Esophagus squamous epithelium (tissue), 5 donors: Measurements from ENCODE around the gene IGFL2. TPM values are rescaled to one million over a fixed set of nuclear protein-coding genes. Genes with fewer than 3 reads are reported as not detected.
"Not testable (repeated sequence)": the region's sequence is repeated elsewhere in the genome, so short reads cannot be mapped to it uniquely, and the experiment has no call there.

Experiments
- DNase-seq: peaks from one replicate; lab custom pipeline; 2025; lab: John Stamatoyannopoulos, UW
- H3K27ac ChIP-seq, 4 donors: fragments of 200-600 bp; sonication (generic); one replicate each; pipeline ENCODE4 v1.5.1; 2016 to 2019; ENCODE audit warnings: mild to moderate bottlenecking in 1 of 4
- H3K27me3 ChIP-seq, 4 donors: fragments of 200-600 bp; sonication (generic); 1 replicate in 3 of 4; 2 replicates in 1 of 4; pipeline versions ENCODE4 v1.5.1 to v1.6.0; 2017 to 2021; ENCODE audit warnings: antibody characterized with exemption in 1 of 4
- H3K36me3 ChIP-seq, 3 donors: fragments of 200-600 bp; sonication (generic); one replicate each; pipeline ENCODE4 v1.5.1; 2016 to 2019
- H3K4me1 ChIP-seq, 3 donors: fragments of 200-600 bp; sonication (generic); one replicate each; pipeline ENCODE4 v1.5.1; 2017 to 2019
- H3K4me3 ChIP-seq, 4 donors: fragments of 200-600 bp; sonication (generic); 1 replicate in 3 of 4; 2 replicates in 1 of 4; pipeline ENCODE4 v1.5.1; 2016 to 2019; ENCODE audit warnings: mild to moderate bottlenecking in 2 of 4, moderate library complexity in 1 of 4
- H3K9me3 ChIP-seq, 3 donors: fragments of 200-600 bp; sonication (generic); one replicate each; pipeline ENCODE4 v1.5.1; 2016 to 2019
- POLR2A ChIP-seq, 4 donors: fragments of 450-650 bp; IDR thresholded peaks; one replicate each; pipeline ENCODE4 v1.6.1; 2017; ENCODE audit warnings: antibody characterized with exemption in 4 of 4, mild to moderate bottlenecking in 4 of 4, moderate library complexity in 3 of 4
- WGBS, 2 donors: methylation state at CpG; one replicate each; pipeline ENCODE4 v1.1.5; 2018; 5-methylcytosine and 5-hydroxymethylcytosine counted together
- intact Hi-C: fragments of 100-400 bp; cut with DNase I; formaldehyde crosslinking; loops from one replicate; pipeline ENCODE4 v1.15.0; 2022
- total RNA-seq, 4 donors: library from RNA; depleted of rRNA; stranded (reverse); fragments of >200 nt; gene quantifications; one replicate each; pipeline ENCODE4 v1.1.0, GENCODE V29; 2016
- TF ChIP-seq, protein P1 (sequence below), 6 experiments: fragments of 450-650 bp in 4 of 6; fragments of 200-600 bp in 2 of 6; sonication (generic) in 2 of 6; IDR thresholded peaks; one replicate each; pipeline ENCODE4 v1.5.1; 2016 to 2019; ENCODE audit warnings: antibody characterized with exemption in 6 of 6, mild to moderate bottlenecking in 4 of 6, moderate library complexity in 4 of 6
- donor health status: DM: yes; HTN: yes; CAD: no.

IGFL2 gene
- not detected for total RNA-seq

DNA sequence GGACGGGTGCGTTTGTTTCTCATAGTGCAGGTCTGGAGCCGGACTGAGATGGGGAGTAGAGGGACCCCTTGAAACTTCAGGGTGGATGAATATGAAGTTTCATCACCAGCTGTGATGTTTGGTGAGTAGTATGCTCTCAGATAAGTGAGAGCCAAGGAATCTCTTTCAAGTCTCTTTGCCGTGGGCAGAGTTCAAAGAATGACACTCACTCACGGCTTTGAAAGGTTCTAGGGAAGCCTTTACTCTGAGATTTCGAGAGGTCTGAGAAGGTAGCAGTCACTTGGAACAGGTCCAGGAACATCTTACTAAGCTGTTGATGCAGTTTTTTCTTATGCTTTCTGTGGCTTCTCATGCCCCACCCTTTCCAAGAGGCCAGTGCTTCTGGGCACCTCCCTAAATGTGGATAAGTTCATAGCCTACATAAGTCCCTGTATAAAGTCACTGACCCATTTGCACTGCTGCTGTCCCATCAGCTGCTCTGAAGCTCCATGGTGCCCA lies at the start of gene IGFL2:
Gene IGFL2 (plus strand): TSS at position 448 of the 498 bp plus-strand sequence. CDS start 41 bp downstream, at position 489.
- H3K27ac ChIP-seq: no peak within 1 kb of the TSS
- TF ChIP-seq POLR2A (IDR thresholded peaks at IDR 0.05): no peak
- TF ChIP-seq, protein P1, sequence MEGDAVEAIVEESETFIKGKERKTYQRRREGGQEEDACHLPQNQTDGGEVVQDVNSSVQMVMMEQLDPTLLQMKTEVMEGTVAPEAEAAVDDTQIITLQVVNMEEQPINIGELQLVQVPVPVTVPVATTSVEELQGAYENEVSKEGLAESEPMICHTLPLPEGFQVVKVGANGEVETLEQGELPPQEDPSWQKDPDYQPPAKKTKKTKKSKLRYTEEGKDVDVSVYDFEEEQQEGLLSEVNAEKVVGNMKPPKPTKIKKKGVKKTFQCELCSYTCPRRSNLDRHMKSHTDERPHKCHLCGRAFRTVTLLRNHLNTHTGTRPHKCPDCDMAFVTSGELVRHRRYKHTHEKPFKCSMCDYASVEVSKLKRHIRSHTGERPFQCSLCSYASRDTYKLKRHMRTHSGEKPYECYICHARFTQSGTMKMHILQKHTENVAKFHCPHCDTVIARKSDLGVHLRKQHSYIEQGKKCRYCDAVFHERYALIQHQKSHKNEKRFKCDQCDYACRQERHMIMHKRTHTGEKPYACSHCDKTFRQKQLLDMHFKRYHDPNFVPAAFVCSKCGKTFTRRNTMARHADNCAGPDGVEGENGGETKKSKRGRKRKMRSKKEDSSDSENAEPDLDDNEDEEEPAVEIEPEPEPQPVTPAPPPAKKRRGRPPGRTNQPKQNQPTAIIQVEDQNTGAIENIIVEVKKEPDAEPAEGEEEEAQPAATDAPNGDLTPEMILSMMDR (IDR thresholded peaks at IDR 0.05): no peak
- DNase-seq: no peak
- no peaks in the 10 kb centered on the region for H3K9me3 ChIP-seq
- peaks cover 0 to 6% (median 0%) of the 10 kb centered on the region in 3 donors for H3K4me1 ChIP-seq
- H3K4me3 ChIP-seq: no peak within 1 kb of the TSS
- no peaks in the 10 kb centered on the region for H3K36me3 ChIP-seq
- peaks cover 0 to 26% (median 0%) of the 10 kb centered on the region in 4 donors for H3K27me3 ChIP-seq
- intact Hi-C loops: no loop called here
- 55 to 60% methylated on average over 6 of the region's 6 CpGs for whole genome bisulfite sequencing, 2 donors

DNA sequence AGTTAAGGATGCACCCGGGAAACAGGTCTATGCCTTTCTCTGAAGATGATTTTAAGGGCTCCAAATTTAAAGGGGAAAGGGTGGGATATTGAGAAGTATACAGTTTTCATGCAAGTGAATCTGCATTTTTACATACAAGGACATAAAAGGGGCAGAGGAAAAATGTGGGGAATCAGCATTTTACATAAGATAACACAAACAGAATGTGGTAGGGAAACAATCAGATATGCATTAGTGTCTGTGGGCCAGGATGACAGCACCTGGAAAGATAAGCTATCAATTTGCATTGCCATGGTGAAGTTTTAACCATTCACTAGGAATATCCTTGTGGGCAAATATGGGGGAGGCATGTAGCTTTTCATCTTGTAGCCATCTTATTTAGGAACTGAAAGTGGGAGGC lies 47.7 kb upstream of the IGFL2 start:
- no peak for DNase-seq

DNA sequence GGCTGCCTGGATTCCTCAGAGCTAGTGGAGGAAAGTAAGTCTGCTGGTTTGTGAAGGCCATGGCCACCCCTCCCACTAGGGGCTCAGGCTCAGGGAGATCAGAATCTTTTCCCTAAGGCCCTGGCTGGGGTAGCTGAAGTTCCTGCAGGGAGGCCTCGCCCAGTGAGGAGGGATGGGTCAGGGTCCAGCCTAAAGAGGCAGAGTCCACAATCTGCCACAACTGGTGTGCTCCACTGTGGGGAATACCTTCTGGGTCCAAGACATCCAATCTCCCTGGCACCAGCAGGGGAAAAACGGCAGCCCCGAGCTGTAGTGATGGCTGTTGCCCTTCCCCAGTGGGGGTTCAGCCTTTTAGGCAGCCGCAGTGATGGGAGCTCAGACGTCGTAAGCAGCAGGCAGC lies 46.7 kb upstream of the IGFL2 start:
- DNase-seq: no peak
- no peaks in the 10 kb centered on the region for H3K4me1 ChIP-seq
- H3K9me3 ChIP-seq: peaks cover 0 to 20% (median 15%) of the 10 kb centered on the region in 3 donors
- no peaks in the 10 kb centered on the region for H3K36me3 ChIP-seq
- TF ChIP-seq, protein P1 (IDR thresholded peaks at IDR 0.05): no peak
- TF ChIP-seq POLR2A (IDR thresholded peaks at IDR 0.05): no peak
- peaks cover 0 to 18% (median 0%) of the 10 kb centered on the region in 4 donors for H3K27me3 ChIP-seq
- H3K4me3 ChIP-seq: no peak overlapping the region
- 74% methylated on average over 3 of the region's 6 CpGs; no CpG with 5 or more reads in 1 of the 2 donors for WGBS, 2 donors
- intact Hi-C loops: no loop called here
- H3K27ac ChIP-seq: no peak overlapping the region

More for the DNA sequence above, 47.7 kb upstream of the IGFL2 start:
- no peak overlapping the region for H3K4me3 ChIP-seq
- H3K27me3 ChIP-seq: peaks cover 0 to 18% (median 0%) of the 10 kb centered on the region in 4 donors
- intact Hi-C loops: no loop called here
- TF ChIP-seq, protein P1 (IDR thresholded peaks at IDR 0.05): no peak
- TF ChIP-seq POLR2A (IDR thresholded peaks at IDR 0.05): no peak
- H3K36me3 ChIP-seq: no peaks in the 10 kb centered on the region
- H3K27ac ChIP-seq: no peak overlapping the region
- 64 to 82% methylated on average over 1 of the region's 1 CpG for WGBS, 2 donors
- H3K9me3 ChIP-seq: peaks cover 0 to 19% (median 15%) of the 10 kb centered on the region in 3 donors
- H3K4me1 ChIP-seq: no peaks in the 10 kb centered on the region

DNA sequence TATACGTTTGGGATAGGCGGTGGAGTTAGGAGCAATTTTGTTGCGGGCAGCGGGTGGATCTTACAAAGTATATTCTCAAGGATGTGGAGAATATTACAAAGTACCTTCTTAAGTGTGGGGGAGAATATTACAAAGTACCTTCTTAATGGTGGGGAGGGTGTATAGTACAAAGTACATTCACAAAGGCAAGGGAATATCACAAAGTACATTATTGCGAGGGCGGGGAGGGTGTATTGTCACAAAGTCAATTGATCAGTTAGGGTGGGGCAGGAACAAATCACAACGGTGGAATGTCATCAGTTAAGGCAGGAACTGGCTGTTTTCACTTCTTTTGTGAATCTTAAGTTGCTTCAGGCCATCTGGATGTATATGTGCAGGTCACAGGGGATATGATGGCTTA lies 45.7 kb upstream of the IGFL2 start:
- H3K36me3 ChIP-seq, H3K27ac ChIP-seq: not testable (repeated sequence)
- 76 to 81% methylated on average over 7 of the region's 7 CpGs for WGBS, 2 donors

DNA sequence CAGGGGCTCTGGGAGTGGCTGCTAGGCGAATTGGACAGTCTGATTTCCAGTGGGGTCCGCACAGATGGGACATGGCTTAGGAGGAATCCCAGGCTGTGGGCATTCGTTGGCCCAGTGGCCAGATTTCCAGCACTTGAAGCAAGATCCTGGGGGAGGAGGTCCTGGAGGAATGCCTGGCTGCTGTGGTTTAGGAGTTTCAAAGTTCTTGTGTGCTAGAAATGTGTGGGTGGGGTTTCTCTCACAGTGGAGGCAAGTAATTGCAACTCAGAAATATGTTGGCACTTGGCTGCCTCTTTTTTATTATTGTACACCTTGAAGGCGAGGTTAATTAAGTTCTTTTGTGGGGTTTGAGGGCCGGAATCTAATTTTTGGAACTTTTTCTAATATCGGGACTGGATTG lies 40.7 kb upstream of the IGFL2 start:
- WGBS, 2 donors: 31% methylated on average over 4 to 6 of the region's 6 CpGs
- DNase-seq: no peak
- intact Hi-C loops: no loop called here
- Histone ChIP-seq H3K36me3 (no peaks in the 10 kb centered on the region), H3K4me3 (no peak overlapping the region), H3K27me3 (peaks cover 0 to 13% (median 0%) of the 10 kb centered on the region in 4 donors), H3K9me3 (peaks cover 0 to 9% (median 6%) of the 10 kb centered on the region in 3 donors), H3K27ac (no peak overlapping the region), H3K4me1 (peaks cover 0 to 8% (median 0%) of the 10 kb centered on the region in 3 donors)
- no peak for TF ChIP-seq POLR2A (IDR thresholded peaks at IDR 0.05)
- TF ChIP-seq, protein P1 (IDR thresholded peaks at IDR 0.05): no peak

More for the DNA sequence above, 45.7 kb upstream of the IGFL2 start:
- DNase-seq, H3K4me1 ChIP-seq, intact Hi-C loops, H3K4me3 ChIP-seq: not testable (repeated sequence)
- H3K27me3 ChIP-seq: peaks cover 0 to 11% (median 0%) of the 10 kb centered on the region in 4 donors
- H3K9me3 ChIP-seq: peaks cover 0 to 18% (median 11%) of the 10 kb centered on the region in 3 donors
